GM23248 (cell line): ENCODE results near the gene STXBP3.

ENCODE experiments used
- EZH2 ChIP-seq: fragments of 200-600 bp; sonication (generic); IDR thresholded peaks from 2 replicates; pipeline ENCODE4 v1.6.1; 2018; ENCODE audit warnings: antibody characterized with exemption, mild to moderate bottlenecking; ENCODE audit not compliant: insufficient read depth, poor library complexity, severe bottlenecking
- EZH2phosphoT487 ChIP-seq: fragments of 200-600 bp; sonication (generic); IDR thresholded peaks from 2 replicates; pipeline ENCODE4 v1.6.1; 2018; ENCODE audit warnings: antibody characterized with exemption, moderate library complexity, mild to moderate bottlenecking, low read depth; ENCODE audit not compliant: insufficient read depth

DNA sequence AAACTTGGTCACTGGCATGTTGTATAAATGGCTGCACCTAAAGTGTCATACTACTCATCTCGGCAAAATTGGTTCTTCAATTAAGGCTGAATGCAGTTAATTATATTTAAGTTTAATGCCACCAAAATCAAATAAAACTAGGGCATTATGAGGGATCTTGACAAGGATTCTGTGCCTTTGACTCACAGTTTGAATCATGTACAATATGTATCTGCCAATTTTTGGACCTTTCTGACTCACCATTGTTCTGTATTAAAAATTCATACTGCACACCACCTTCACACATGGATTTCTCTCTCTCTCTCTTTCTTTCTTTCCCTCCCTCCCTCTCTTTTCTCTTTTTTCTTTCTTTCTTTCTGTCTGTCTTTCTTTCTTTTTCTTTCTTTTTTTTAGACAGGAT, 14.1 kb upstream of the STXBP3 start:
- TF ChIP-seq EZH2 (no peak), EZH2phosphoT487 (no peak)
